HG03103 (cell line): ENCODE data around the gene SMYD3.
"Not testable (repeated sequence)": the region's sequence is repeated elsewhere in the genome, so short reads cannot be mapped to it uniquely, and the experiment has no call there.

Experiments
- ATAC-seq: cut with Tn5 transposase; IDR thresholded peaks from one replicate; pipeline ENCODE4 v1.9.1; 2021; ENCODE audit warnings: low read depth; ENCODE audit not compliant: unreplicated experiment

The SMYD3 gene

GRCh38 chr1:245771511-245772281, 735.4 kb downstream of the SMYD3 start:
- no peak for ATAC-seq

- ATAC-seq: no peak
Observed at GRCh38 chr1:245770156-245770555, 736.9 kb downstream of the SMYD3 start.

DNA sequence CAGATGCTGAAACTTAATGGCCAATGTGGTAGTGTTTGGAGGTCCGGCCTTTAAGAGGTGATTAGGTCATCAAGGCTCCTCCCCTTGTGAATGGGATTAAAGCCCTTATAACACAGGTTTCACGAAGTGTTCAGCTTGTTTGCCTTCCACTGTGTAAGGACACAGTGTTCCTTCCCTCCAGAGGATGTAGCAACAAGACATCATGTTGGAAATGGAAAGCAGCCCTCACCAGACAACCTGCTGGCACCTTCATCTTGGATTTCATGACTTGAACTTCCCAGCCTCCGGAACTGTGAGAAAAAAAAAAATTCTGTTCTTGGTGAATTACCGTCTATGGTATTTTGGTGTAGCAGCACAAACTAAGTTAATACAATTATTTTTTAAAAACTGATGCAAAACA, 738.5 kb downstream of the SMYD3 start:
- ATAC-seq: no peak

- no peak for ATAC-seq
Observed at GRCh38 chr1:245765230-245766000, 741.7 kb downstream of the SMYD3 start.

GRCh38 chr1:245763873-245764331, 743.2 kb downstream of the SMYD3 start:
- no peak for ATAC-seq

- no peak for ATAC-seq
Observed at GRCh38 chr1:245762396-245762910, 744.6 kb downstream of the SMYD3 start.

DNA sequence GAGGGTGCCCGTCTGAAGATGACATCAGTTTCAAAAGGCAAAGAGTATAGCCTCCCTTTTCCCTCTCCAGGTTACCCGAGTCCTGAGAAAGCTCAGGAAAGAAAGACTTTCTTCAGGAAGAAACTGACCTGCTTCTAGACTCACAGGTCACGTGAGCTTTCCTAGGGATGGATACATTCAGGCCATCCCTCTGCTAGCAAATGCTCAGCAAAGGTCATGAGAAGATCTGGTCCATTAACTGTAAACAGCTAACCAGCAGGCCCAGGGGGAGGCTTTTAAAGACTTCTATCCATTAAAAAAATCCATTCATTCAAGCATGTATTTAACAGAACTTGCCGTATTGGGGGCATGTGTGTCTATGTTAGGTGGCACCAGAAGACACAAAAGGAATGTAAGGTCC, 746.8 kb downstream of the SMYD3 start:
- ATAC-seq: no peak

- no peak for ATAC-seq
Observed at GRCh38 chr1:245754463-245754961, 752.6 kb downstream of the SMYD3 start.

GRCh38 chr1:245753807-245754206, 753.3 kb downstream of the SMYD3 start:
- ATAC-seq: no peak

DNA sequence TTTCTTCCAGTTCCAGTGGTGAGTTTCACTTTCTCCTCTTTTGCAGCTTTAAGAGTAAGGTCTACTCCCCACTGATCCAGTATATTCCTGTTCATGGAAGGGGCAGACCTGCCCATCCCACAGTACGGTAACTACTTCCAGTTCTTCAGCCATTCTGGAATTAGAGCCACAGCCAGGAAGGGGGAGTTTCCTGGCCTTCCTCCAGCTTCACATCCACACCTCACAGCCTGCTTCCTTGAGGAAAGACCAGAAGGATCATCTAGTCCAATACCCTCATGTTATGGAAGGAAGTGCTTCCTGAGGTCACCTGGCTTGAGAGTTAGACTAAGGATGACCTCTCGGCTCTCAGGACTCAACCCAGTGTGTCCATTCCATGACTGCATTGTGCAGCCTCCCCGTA, 754.5 kb downstream of the SMYD3 start:
- no peak for ATAC-seq

DNA sequence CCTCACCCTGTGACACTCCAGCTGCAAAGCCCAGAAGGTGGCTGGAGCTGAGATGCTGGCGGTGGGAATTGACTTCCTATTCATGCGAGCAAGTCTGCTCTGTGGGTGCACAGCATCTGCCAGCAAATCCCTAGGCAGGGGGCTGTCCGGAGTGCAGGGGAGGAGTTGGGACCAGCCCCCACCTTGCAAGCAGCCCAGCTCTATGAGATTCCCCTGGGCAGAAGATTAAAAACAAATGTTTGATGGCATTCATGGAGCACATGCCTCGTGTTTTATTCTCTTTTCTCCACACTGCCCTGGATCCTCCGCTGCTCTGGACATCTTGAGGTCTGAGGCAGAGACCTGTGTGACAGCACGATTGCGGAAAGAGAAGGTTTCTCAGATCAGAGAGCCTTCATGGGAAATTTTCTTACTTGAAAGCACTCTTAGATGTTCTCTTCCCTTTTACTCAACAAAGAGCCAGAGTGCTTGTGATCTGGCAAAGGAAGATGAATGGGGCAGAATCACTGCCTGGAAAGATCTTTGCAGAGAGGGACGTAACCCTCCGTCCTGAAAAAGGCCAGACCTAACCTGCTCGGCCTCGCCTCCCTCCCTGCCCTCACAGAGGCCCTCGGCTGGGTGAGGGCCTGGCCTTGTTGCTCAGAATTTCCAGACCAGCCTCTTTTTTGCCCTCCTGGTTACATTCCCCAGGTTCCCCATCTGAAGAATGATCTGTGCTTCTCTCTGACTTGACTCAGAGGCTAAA, 755.2 kb downstream of the SMYD3 start:
- ATAC-seq: no peak

DNA sequence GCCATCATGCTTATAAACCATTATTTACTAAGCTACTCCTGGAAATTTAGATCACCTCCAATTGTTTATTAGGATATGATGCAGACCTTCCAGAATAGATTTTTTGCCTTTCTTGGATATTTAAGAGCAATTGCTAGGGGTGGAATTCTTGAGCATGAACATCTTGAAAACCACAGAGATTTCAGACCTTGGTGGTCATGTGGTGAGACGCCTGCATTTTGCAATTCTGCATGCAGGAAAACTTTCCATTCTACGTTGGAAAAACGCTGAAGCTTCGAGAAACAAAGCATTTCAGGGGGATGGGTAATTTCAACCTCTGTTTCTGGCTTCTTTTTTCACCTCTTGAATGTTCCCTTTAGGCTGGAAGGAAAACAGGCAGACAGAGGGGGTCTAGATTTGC, 756.0 kb downstream of the SMYD3 start:
- ATAC-seq: no peak

- ATAC-seq: no peak
Observed at GRCh38 chr1:245750261-245750660, 756.8 kb downstream of the SMYD3 start.

DNA sequence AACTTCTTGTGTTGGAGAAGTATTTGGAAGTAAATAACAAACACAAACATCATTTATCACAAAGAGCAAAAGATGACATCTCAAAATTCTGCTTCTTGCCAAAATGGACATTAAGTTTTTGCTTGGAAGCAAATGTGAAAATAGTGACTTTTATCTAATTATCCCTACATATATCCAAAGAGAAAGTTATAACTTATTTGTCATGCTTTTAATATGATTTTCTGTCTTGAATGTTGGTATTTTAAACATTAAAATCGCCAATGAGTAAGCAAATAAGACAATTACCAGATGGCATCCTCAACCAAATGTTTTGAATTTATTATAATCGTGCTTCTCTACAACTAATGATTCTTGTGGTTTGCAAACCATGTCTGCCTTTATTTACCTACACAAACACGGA, 758.0 kb downstream of the SMYD3 start:
- no peak for ATAC-seq

DNA sequence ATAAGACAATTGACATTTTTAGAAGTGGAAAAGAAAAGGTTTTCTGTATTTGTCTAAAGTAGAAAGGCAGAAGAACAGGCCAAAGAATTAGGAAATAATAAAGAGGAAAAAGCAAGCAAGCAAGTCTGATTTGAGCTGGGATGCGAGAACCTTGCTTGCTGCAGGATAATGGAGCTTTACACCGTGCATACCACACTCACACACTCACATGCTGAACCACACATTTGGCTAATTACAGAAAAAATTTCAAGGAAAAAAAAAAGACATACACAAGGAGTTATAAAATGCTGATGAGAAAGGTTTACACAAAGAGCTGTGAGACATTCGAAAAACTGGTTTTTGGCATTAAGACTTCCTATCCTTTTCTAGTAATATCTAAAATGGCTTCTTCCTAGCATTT, 758.4 kb downstream of the SMYD3 start:
- ATAC-seq: no peak

- no peak for ATAC-seq
Observed at GRCh38 chr1:245748240-245748639, 758.8 kb downstream of the SMYD3 start.

DNA sequence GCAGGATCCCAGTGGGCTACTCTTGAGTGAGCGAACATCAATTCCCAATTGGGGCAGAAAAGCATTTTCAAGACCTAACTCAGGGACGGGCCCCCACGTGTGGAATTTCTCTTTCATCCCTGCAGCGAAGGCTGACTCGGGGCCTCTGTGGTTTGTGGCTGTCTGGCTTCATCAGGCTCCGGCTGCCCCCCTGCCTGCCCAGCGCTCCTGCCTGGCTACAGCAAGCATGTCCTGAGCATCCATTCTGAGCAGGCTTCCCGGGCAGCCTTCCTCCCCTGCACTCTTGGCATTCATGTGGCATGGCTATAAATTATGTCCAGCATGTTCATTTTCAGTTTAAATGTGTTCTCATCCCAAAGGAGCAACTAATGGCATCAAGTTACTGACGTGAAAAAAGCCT, 764.2 kb downstream of the SMYD3 start:
- ATAC-seq: no peak

DNA sequence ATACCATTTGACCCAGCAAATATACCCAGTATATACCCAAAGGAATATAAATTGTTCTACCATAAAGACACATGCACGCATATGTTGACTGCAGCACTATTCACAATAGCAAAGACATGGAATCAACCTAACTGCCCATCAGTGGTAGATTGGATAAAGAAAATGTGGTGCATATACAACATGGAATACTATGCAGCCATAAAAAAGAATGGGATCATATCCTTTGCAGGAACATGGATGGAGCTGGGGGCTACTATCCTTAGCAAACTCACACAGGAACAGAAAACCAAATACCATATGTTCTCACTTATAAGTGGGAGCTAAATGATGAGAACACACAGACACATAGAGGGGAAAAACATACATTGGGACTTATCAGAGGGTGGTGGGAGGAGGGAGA, 766.7 kb downstream of the SMYD3 start:
- ATAC-seq: not testable (repeated sequence)

DNA sequence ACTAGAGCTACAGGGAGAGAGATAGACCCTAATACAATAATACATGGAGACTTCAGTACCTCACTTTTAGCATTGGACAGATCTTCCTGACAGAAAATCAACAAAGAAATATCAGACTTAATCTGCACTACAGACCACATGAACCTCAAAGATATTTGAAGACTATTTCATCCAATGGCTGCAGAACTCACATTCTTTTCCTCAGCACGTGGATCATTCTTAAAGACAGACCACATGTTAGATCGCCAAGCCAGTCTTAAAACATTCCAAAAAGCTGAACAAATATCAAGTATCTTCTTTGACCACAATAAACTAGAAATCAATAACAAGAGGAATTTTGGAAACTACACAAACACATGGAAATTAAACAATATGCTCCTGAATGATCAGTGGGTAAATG, 776.3 kb downstream of the SMYD3 start:
- ATAC-seq: no peak

DNA sequence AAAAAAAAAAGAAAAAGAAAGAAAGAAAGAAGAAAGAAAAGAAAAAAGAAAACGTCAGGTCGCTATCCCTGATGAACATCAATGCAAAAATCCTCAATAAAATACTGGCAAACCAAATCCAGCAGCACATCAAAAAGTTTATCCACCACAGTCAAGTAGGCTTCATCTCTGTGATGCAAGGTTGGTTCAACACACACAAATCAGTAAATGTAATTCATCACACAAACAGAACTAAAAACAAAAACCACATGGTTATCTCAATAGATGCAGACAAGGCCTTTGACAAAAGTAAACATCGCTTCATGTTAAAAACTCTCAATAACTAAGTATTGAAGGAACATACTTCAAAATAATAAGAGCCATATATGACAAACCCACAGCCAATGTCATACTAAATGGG, 779.0 kb downstream of the SMYD3 start:
- not testable (repeated sequence) for ATAC-seq

DNA sequence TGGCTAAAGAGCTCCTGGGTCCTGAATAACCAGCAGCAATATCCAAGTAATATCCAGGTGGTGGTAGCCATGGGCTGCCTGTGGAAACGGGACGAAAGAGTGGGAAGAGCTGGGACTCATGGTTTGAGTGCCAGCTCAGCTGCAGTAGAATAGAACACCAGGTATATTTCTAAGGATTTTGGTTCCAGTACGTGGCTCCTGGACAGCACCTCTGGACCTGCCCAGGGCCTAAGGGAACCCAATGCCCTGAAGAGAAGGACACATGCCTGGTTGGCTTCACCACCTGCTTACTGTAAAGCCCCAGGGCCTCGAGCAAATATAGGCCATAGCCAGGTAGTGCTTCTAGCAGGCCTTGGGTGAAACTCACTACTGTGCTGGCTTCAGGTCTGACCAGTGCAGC, 785.6 kb downstream of the SMYD3 start:
- ATAC-seq: no peak
